ENCODE data around the gene ERGIC3.
A peak's percentile ranks its signal among the peaks of the same experiment; 100 is the strongest.
"Not testable (repeated sequence)": the region's sequence is repeated elsewhere in the genome, so short reads cannot be mapped to it uniquely, and the experiment has no call there.

Gene ERGIC3

DNA sequence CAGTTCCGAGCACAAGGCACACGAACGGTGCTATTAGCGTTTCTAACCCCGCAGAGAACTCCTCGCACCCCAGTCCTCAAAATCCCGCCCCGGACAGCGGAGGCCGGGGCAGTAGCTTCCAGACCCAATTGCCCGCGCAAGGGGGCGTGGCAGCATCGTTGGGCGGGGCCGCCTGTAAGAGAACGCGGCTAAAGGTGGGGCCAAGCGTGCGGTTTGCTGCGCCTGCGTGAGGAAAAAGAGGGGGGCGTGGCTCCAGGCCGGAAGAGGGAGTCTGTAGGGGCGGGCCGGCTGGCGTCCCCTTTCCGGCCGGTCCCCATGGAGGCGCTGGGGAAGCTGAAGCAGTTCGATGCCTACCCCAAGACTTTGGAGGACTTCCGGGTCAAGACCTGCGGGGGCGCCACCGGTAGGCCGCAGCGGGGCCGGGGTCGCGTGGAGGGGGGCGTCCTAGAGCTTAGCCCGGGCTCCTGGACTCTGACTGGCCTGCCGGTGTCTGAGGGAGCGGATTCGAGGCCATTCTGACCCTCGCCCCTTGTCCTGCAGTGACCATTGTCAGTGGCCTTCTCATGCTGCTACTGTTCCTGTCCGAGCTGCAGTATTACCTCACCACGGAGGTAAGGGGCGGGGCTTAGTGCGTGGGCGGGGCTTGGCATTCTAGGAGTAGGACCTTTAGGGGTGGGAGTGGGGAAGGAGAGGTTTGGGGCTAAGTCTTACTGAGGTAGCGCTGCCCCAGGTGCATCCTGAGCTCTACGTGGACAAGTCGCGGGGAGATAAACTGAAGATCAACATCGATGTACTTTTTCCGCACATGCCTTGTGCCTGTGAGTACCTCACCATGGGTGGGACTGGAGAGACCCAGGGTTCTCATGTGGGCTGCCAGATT lies at the start of gene ERGIC3:
Gene ERGIC3, plus strand, starts transcription at position 296 of the 880 bp plus-strand sequence. Its CDS starts 20 bp downstream, at position 316.
- DNase-seq = peak; percentile 95

DNA sequence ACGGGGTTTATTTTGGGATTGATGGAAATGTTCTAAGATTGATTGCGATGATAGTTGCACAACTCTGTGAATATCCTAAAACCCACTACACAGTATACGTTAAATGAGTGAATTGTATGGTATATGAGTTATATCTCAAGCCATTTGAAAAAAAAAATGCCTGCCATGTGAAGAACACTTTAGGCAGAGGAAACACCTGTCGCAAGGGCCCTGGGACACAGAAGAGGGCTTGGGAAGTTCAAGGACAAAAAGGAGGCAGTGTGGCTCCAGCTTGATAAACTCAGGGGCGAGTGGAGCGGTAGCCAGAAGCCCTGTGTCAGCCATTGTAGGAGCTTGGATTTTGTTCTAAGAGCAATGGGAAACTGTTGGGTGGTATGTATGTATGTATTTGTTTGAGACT lies 49.5 kb upstream of the ERGIC3 start:
- DNase-seq = no peak

DNA sequence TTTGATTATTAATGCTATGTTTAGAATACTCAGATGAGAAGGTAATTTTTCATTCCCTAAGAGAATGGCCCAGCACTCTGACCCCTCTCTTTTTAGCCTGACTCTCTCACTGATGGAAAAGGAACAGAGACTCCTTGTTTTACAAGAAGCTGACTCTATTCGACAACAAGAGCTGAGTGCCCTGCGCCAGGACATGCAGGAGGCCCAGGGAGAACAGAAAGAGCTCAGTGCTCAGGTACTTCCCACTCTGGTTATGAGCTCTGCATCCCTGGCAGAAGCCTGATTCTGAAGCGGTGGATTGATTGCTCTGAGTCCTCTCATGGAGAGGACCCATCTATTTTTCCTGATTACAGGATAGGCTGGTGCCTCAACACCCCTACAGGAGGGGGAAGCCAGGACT lies 45.4 kb upstream of the ERGIC3 start:
- DNase-seq = no peak

DNA sequence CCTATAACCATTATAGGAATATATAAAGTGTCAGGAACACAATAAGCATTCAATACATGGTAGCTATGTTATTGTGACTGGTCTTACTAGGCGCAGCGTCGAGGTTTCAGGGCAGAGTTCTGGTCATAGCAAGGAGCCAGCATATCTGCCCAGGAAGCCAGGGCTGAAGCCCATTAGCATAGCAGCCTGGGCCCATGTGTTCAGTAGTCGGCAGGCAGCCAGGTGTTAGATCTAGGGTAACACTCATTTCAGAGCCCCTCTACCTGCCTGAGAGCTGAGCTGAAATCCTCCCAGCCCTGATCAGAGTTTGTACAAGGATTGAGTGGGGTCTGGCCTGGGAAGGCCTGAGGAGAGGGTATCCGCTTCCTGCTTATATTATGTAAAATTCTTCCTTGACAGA lies 44.6 kb upstream of the ERGIC3 start:
- DNase-seq = no peak

DNA sequence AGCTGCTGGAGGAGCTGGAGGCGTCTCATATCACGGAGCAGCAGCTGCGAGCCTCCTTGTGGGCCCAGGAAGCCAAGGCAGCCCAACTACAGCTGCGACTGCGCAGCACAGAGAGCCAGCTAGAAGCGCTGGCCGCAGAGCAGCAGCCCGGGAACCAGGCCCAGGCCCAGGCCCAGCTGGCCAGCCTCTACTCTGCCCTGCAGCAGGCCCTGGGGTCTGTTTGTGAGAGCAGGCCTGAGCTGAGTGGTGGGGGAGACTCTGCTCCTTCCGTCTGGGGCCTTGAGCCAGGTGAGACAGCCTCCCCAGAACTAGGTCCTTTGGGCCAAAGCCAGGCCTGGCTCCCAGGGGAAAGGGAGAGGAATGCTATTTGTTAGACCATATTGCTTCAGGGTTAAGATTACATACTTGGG lies 44.1 kb upstream of the ERGIC3 start:
- no peak for DNase-seq

DNA sequence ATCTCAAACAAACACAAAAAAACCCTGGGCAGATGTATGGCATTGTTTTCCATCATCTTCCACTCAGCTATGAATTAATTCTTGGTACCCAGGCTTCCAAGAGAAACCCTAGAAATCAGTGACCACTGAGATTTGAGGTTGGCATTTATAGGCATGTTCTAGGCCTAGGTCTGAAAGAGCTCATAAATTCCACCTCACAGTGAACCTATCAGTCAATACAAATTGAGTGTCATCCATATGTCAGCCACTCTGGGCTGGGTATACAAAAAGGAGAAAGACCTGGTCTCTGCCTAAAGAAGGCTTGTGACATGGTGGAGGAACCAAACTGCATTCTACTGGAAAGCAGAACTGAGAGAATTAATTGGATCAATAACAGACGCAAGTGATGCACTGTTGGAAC lies 42.6 kb upstream of the ERGIC3 start:
- no peak for DNase-seq

DNA sequence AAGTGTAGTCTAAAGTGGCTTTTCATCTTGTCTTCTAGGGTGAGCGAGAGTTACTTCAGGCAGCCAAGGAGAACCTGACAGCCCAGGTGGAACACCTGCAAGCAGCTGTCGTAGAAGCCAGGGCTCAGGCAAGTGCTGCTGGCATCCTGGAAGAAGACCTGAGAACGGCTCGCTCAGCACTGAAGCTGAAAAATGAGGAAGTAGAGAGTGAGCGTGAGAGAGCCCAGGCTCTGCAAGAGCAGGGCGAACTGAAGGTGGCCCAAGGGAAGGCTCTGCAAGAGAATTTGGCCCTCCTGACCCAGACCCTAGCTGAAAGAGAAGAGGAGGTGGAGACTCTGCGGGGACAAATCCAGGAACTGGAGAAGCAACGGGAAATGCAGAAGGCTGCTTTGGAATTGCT lies 39.5 kb upstream of the ERGIC3 start:
- DNase-seq = no peak

DNA sequence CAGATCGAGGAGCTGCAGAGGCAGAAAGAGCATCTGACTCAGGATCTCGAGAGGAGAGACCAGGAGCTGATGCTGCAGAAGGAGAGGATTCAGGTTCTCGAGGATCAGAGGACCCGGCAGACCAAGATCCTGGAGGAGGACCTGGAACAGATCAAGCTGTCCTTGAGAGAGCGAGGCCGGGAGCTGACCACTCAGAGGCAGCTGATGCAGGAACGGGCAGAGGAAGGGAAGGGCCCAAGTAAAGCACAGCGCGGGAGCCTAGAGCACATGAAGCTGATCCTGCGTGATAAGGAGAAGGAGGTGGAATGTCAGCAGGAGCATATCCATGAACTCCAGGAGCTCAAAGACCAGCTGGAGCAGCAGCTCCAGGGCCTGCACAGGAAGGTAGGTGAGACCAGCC lies 38.6 kb upstream of the ERGIC3 start:
- DNase-seq = no peak

DNA sequence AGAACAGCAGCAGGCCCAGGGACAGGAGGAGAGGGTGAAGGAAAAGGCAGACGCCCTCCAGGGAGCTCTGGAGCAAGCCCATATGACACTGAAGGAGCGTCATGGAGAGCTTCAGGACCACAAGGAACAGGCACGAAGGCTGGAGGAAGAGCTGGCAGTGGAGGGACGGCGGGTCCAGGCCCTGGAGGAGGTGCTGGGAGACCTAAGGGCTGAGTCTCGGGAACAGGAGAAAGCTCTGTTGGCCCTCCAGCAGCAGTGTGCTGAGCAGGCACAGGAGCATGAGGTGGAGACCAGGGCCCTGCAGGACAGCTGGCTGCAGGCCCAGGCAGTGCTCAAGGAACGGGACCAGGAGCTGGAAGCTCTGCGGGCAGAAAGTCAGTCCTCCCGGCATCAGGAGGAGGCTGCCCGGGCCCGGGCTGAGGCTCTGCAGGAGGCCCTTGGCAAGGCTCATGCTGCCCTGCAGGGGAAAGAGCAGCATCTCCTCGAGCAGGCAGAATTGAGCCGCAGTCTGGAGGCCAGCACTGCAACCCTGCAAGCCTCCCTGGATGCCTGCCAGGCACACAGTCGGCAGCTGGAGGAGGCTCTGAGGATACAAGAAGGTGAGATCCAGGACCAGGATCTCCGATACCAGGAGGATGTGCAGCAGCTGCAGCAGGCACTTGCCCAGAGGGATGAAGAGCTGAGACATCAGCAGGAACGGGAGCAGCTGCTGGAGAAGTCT lies 37.9 kb upstream of the ERGIC3 start:
- DNase-seq = no peak

DNA sequence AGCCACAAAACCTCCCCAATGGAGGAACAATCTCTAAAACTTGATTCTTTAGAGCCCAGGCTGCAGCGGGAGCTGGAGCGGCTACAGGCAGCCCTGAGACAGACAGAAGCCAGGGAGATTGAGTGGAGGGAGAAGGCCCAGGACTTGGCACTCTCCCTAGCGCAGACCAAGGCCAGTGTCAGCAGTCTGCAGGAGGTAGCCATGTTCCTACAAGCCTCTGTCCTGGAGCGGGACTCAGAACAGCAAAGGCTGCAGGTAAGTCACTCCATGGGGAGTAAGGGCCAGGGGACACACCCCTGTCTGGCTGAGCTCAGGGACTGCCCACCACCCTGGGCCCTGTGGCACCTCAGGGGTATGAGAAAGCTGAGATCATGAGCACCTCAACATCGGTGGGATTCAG lies 37.1 kb upstream of the ERGIC3 start:
- DNase-seq = no peak

DNA sequence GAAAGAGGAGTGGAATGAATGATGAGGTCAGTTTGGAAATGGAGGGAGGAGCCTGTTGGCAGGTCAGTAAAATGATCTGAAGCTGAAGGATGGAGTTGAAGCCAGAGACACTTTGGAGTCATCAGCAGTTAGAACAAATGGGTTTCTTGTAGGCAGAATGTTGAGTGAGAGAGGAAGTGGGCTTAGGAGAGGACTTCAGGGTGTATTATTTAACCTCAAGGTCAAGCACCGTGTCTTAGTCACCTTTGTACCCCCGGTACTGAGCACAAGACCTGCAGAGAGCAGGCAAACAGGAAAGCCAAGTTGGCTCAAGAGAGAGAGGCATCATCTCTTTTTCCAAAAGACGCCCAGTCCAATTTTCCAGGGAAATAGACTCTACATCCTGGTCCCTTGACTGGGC lies 35.7 kb upstream of the ERGIC3 start:
- DNase-seq = no peak

DNA sequence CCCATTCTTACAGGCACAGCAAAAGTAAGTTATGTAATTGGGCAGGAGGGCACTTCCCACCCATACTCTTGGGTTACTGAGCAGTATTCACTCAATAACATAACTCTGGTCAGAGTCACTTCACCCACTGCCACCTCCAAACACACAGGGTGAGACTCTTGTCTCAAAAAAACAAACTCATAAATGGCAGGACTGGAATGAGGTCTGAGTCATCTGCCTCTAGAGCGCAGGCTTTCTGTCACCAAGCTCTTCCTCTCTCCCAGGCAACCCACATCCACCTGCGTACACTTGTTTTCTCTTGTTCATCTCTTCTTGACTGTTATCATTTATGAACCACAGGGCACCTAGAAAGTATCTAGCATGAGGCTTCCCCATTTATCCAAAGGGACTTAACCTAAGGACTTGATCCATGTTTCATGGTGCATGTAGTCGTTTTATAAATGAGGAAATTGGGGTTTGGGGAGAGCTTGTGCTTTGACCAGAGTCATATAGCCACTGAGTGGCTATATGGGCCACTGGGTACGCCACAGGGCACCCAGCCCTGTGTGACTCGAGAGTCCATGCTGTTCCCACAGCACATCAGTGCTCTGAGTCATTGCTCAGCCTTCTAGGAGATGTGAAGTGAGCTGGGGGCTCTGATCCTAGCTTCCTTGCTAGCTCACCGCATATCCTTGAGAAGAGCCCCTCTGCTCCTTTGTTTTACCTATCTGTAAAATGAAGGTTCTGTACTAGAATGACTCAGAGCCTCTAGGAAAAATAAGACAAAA lies 34.8 kb upstream of the ERGIC3 start:
- DNase-seq = no peak

DNA sequence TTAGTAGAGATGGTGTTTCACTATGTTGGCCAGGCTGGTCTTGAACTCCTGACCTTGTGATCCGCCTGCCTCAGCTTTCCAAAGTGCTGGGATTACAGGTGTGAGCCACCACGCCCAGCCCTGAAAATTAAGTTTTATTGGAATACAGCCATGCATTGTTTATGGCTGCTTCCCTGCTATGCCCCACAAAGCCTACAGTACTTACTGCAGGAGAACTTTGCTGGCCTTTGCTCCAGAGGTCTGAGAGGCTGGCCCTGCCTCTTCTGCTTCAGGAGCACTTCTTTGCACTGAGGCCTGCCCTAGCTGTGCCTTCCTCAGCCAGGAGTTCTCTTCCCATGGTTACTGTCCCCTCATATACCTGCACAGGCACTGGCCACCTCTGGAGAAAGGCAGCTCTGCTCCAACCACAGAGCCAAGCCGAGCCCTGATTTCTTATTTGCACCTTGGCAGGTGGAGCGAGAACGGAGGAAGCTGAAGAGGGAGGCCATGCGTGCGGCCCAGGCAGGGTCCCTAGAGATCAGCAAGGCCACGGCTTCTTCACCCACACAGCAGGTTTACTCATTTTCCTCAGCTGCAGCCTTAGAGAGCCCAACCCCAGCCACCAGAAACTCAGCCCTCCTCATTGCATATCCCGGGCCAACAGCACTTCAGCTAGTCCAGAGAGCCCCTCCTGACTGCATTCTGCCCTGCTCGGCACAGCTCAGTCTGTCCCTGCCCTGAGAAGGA lies 33.2 kb upstream of the ERGIC3 start:
- DNase-seq = no peak

DNA sequence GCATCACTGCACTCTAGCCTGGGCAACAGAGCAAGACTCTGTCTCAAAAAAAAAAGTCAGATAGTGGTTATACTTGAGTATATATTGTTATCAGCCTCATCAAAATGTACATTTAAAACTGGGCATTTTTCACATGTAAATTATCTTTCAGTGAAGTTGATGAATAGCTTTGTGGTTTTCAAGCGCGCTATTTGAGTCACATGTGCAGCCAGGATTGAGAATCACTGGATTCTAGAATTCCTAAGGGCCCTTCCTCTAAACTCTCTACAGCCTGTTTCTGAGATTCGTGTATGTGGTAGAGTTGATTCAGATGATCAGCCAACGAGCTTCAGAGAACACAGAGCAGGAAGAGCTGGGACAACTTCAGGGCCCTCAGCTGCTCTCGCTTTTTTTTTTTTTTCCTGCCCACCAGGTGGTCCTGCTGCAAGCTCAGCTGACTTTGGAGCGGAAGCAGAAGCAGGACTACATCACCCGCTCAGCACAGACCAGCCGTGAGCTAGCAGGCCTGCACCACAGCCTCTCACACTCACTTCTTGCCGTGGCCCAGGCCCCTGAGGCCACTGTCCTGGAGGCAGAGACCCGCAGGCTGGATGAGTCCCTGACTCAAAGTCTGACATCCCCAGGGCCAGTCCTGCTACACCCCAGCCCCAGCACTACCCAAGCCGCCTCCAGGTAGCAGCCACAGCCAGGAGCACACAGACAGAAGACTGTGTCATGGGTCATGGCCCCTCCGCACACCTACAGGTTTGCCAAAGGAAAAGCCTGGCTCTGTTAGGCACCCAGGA lies 30.7 kb upstream of the ERGIC3 start:
- DNase-seq = no peak

DNA sequence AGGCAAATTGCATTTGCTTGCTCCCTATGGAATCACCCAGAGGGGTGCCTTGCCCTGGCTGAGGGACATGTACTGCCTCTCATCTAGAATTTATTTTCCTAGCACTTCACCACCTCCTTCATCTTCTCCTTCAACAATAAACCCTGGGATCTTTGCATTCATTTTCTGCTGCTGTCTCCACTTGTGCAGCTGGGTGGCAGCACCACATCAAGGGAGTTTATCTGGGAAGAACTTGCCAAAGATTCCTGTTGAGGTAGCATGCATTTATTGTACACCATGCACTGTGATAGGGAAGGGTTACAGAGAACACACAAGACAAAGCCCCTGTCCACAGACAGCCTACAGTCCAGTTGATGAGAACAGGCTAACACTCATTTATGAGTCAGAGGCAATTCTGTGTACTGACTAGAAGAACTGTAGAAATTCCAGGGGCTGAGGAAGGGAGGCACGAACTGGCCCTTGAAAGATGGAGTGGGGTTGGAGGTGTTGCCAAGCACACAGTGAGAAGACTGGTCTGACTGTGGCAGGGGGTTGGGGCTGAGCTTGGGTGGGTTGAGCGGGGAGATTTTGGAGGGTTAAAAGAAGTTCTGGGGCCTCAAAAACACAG lies 30.0 kb upstream of the ERGIC3 start:
- DNase-seq = no peak

DNA sequence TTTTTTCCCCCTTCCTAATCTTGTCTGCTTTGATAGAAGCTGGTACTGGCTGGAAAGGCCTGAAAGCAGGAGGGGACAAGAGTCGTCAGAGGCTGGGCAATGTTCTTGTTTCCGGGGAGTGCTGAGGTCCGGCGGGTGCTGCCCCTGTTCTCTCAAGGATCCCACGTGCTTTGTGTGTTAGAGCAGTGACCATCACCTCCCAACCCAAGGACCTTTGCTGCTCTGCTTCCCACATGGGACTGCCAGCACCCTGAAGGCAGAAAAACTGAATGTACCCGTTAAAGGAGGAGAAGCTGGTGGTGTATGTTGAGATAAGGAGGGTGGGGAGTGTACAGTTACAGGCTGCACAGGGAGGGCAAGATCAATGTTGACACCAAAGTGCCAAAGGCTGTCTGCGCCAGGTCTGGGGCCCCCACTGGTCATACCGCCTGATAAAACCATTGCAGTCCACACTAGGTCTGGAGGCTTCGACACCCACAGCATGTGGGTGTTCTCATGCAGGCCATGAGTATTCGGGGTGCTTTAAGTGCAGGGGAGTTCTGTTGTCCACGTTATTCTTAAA lies 27.4 kb upstream of the ERGIC3 start:
- DNase-seq = no peak

DNA sequence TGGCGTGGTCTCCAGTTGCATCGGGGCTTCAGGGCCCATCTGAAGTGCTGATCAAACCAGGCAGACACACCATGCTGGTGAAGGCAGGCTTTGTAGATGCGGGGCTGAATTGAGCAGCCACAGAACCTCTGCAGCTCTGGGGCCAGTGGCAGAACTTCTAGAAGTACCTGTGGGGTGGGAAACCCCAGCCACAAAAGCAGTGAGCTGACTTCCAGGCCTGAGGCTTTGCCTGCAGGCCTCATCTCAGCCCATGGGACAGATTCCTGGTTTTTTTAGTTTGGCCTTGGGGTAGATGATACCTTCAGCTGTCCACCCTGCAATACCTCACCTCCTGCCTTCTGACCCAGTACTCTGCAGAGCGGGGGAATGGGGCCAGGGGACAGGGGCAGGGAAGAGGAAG lies 26.5 kb upstream of the ERGIC3 start:
- DNase-seq = no peak

DNA sequence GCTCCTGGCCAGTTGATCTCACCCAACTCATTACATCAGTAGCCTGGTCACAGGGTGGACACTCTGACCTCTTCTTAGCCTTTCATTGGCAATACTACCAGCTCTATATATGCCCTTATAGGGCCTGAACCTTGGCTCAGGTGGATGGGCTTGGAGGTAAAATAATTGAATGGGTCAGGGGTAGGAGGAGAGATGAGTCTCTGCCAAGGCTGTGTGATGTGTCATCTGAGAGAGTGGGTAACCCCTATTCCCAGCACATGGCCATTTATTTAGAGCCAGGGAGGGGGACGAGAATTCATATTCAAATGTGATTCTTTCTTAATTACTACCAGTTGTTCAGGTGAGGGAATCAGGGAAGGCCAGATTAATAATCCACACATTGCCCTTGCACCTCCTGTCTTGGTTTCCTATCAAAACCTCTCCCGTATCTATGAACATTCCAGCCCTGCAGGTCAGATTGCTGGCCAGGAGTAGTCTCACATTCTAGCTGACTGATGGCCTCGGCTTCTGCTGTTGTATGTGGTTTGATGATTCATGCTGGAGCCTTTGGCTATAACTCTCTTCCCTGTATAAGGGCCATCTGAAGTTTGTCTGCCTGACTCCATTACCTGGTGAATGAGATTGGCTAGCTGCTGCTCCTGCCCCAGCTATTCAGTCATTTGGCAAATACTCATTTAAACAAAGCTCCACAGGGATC lies 25.8 kb upstream of the ERGIC3 start:
- DNase-seq = no peak

DNA sequence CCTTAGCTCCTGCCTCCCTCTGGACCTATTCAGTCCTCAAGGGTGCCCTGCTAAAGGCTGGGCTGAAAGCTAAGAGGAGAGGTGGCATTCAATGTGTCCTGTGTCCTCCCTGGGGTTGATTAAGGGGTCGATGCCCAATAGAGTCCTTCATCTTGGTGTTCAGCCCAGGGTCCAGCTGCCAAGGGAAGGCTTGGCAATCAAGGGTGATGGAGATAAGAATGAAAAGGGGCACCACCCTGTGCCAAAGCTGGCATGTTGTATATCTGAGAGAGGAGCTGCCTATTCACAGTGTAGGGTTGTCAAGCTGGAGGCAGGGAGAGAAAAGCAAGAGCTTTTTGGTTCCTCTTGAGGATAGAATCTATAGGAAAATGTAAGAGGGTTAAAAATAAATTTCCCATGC lies 24.8 kb upstream of the ERGIC3 start:
- DNase-seq = no peak

DNA sequence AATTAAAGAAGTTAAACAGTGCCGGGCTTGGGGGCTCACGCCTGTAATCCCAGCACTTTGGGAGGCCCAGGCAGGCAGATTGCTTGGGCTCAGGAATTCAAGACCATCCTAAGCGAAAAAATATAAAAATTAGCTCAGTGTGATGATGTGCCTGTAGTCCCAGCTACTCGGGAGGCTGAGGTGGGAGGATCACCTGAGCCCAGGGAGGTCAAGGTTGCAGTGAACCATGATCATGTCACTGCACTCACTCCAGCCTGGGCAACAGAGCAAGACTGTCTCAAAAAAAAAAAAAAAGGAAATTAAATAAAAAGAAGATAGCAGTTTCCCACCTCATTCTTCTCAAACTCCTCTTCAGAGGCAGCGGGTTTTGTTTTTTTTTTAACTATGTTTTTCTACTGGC lies 24.1 kb upstream of the ERGIC3 start:
- not testable (repeated sequence) for DNase-seq

DNA sequence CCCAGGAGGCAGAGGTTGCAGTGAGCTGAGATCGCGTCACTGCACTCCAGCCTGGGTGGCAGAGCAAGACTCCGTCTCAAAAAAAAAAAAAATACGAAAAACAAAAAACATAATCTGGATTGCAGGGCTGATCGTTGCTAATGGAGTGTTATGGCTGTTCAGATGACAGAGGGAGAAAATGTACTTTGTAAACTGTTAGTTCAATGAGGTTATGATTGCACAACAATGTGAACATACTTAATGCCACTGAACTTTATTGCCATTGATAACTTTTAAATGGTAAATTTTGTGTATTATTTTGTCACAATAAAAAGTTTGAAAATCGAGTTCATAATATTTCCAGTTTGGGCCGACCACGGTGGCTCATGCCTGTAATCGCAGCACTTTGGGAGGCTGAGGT lies 22.9 kb upstream of the ERGIC3 start:
- DNase-seq = no peak

Data from CD4-positive, alpha-beta T cell treated with Interleukin-4 for 4 hours (primary cell).